Measurements from ENCODE around the gene ANAPC2.
A peak's percentile ranks its signal among the peaks of the same experiment; 100 is the strongest.

Gene ANAPC2

GRCh38 chr9:137200311-137201204, 12.2 kb upstream of the ANAPC2 start, which contains the start of gene TPRN:
TSS of gene TPRN (minus strand) at chr9:137200741. CDS start at chr9:137200711, 30 bp downstream.
- Histone ChIP-seq H2AFZ (ENCODE audit: low read depth) (peak within 1 kb of the TSS; percentile 73), H3K27ac (peak within 1 kb of the TSS; percentile 24; the same call in 1 of the 2 replicates), H3K36me3 (ENCODE audit: insufficient read depth) (no peaks in the 10 kb centered on the region), H3K79me2 (ENCODE audit: insufficient read depth, low read depth) (peaks cover 25% of the 10 kb centered on the region), H3K4me2 (peak within 1 kb of the TSS; percentile 76), H3K9ac (peak within 1 kb of the TSS; percentile 47; the same call in 1 of the 2 replicates), H3K4me1 (ENCODE audit: low read depth, poor library complexity, severe bottlenecking) (peaks cover 27% of the 10 kb centered on the region), H3K4me3 (IDR thresholded peaks at IDR 0.05; ENCODE audit: insufficient read depth, low read depth, low read length) (no peak within 1 kb of the TSS), H3K27me3 (ENCODE audit: insufficient read depth, low read depth) (no peaks in the 10 kb centered on the region), H4K20me1 (ENCODE audit: insufficient read depth) (no peaks in the 10 kb centered on the region)
- TF ChIP-seq, protein P1, sequence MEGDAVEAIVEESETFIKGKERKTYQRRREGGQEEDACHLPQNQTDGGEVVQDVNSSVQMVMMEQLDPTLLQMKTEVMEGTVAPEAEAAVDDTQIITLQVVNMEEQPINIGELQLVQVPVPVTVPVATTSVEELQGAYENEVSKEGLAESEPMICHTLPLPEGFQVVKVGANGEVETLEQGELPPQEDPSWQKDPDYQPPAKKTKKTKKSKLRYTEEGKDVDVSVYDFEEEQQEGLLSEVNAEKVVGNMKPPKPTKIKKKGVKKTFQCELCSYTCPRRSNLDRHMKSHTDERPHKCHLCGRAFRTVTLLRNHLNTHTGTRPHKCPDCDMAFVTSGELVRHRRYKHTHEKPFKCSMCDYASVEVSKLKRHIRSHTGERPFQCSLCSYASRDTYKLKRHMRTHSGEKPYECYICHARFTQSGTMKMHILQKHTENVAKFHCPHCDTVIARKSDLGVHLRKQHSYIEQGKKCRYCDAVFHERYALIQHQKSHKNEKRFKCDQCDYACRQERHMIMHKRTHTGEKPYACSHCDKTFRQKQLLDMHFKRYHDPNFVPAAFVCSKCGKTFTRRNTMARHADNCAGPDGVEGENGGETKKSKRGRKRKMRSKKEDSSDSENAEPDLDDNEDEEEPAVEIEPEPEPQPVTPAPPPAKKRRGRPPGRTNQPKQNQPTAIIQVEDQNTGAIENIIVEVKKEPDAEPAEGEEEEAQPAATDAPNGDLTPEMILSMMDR (conservative IDR thresholded peaks at IDR 0.05; ENCODE audit: low read depth, low read length) = no peak

- Histone ChIP-seq H3K4me3 (IDR thresholded peaks at IDR 0.05; ENCODE audit: insufficient read depth, low read depth, low read length) (no peak overlapping the region), H3K27ac (no peak overlapping the region), H4K20me1 (ENCODE audit: insufficient read depth) (no peaks in the 10 kb centered on the region), H3K79me2 (ENCODE audit: insufficient read depth, low read depth) (peaks cover 19% of the 10 kb centered on the region), H2AFZ (ENCODE audit: low read depth) (no peak overlapping the region), H3K4me1 (ENCODE audit: low read depth, poor library complexity, severe bottlenecking) (peaks cover 23% of the 10 kb centered on the region), H3K27me3 (ENCODE audit: insufficient read depth, low read depth) (no peaks in the 10 kb centered on the region), H3K9ac (no peak overlapping the region), H3K36me3 (ENCODE audit: insufficient read depth) (no peaks in the 10 kb centered on the region), H3K4me2 (peak overlapping the region; percentile 51; the same call in 1 of the 2 replicates)
- TF ChIP-seq, protein P1 (conservative IDR thresholded peaks at IDR 0.05; ENCODE audit: low read depth, low read length) = no peak
Measured at GRCh38 chr9:137199411-137200121, 11.2 kb upstream of the ANAPC2 start.

DNA sequence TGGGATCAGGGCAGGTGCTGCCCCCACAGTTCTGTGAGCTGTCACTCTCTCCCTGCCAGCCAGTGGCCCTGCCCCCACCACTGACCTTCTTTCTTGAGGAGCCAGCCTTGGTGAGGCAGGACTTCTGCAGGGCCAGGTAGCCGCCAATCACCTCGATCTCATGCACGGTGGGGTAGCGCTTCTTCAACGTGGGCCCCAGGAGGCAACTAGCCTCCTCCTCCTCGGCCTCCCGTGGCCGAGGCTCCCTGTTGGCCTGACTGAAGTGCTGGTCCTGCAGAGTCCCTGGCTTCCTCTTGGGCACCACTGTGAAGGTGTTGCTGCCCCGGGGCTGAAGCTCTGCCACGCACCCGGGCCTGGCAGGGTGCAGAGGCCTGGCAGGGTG, 10.5 kb upstream of the ANAPC2 start:
- H3K79me2 ChIP-seq (ENCODE audit: insufficient read depth, low read depth) = peaks cover 13% of the 10 kb centered on the region; the same call in 1 of the 2 replicates
- H3K4me3 ChIP-seq (IDR thresholded peaks at IDR 0.05; ENCODE audit: insufficient read depth, low read depth, low read length) = no peak overlapping the region
- H4K20me1 ChIP-seq (ENCODE audit: insufficient read depth) = no peaks in the 10 kb centered on the region
- H2AFZ ChIP-seq (ENCODE audit: low read depth) = no peak overlapping the region
- H3K27me3 ChIP-seq (ENCODE audit: insufficient read depth, low read depth) = no peaks in the 10 kb centered on the region
- no peak overlapping the region for H3K27ac ChIP-seq
- H3K4me2 ChIP-seq = 0 out of 2 replicates have a peak overlapping the region, but pooled peaks have one; percentile 51
- H3K4me1 ChIP-seq (ENCODE audit: low read depth, poor library complexity, severe bottlenecking) = peaks cover 17% of the 10 kb centered on the region
- TF ChIP-seq, protein P1 (conservative IDR thresholded peaks at IDR 0.05; ENCODE audit: low read depth, low read length) = no peak
- no peaks in the 10 kb centered on the region for H3K36me3 ChIP-seq (ENCODE audit: insufficient read depth)
- no peak overlapping the region for H3K9ac ChIP-seq

DNA sequence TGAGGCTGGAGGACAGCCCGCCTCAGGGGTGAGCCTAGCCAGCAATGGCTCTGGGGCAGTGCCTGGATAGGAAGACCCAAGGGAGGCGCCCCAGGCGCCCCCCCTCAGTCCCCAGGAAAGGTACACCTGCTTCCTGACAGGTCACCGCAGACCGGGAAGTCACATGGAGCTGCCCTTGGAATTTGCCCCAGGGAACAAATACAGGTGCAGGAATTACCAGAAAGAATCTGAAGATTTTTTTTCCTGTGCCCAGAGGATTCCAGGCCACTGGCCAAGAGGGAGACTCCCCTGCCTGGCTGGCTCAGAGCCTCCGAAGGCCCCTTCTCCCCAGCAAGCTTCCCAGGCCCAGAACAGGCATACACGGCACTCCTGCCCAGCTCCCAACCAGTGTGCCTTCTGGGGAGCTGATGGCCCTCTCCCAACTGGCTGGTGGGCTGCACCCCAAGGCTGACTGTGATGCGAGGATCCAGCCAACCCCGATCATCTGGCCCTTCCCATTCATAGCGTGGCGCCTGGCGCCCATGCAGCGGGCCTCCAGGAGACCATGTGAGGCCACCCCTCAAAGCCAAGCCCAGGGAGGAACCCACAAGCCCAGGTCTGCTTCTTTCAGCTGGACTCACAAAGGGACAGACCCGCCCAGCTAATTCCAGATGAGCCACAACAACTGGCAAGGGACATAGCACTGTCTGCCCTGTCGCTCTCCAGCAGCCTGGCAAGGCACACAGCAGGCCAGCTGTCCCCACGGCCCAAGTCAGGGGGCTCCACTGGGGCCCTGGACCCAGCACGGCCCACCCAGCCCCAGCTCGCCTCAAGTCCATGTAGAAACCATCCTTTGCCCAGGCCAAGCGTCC, 9.9 kb upstream of the ANAPC2 start:
- Histone ChIP-seq H4K20me1 (ENCODE audit: insufficient read depth) (no peaks in the 10 kb centered on the region), H3K9ac (no peak overlapping the region), H3K79me2 (ENCODE audit: insufficient read depth, low read depth) (0 out of 2 replicates have a peak, but pooled peaks cover 11% of the 10 kb centered on the region), H3K36me3 (ENCODE audit: insufficient read depth) (no peaks in the 10 kb centered on the region), H3K27ac (no peak overlapping the region), H3K4me1 (ENCODE audit: low read depth, poor library complexity, severe bottlenecking) (peaks cover 15% of the 10 kb centered on the region), H2AFZ (ENCODE audit: low read depth) (no peak overlapping the region), H3K4me2 (no peak overlapping the region), H3K4me3 (IDR thresholded peaks at IDR 0.05; ENCODE audit: insufficient read depth, low read depth, low read length) (no peak overlapping the region), H3K27me3 (ENCODE audit: insufficient read depth, low read depth) (no peaks in the 10 kb centered on the region)
- TF ChIP-seq, protein P1 (conservative IDR thresholded peaks at IDR 0.05; ENCODE audit: low read depth, low read length) = no peak
